ENCODE measurements around the gene BLACAT1.

BLACAT1 gene
- total RNA-seq: 0 to 0.52 (median 0.39) reads per million in 3 donors

DNA sequence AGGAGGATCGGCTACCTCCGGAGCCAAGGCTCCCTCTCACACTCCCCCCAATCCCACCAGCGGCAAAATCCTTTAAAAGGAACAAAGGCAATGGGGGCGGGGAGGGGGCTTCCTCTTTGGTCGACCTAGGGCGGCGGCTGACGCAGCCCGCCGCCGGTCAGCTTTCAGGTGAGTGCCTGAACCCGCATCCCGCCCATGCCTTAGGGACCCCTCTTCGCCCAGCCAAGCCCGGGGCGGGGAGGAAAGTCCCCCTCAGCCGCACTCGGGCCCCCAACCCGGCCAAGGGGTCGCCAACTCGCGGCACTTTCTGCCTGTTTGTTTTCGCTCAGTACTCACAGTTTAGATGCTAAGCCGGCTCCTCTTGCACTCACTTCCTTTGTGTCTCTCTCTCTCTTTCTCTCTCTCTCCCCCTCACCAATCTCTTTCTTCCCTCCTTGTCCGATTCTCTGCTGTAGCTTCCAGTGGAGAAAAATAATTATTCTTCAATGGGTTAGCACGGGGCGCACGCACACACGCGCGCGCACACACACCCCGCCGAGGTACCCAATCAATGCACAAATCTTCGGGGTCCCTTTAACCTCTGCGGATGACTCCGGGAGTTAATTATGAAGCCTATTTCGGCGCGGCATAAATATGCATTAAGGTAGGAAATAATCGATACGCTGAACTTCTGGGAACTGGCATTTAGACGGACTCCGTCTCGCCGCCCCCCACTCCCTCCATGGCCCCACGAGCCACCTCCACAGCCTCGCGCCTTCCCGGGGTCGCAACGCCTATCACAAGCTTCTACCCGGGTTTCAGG, at the start of gene BLACAT1:
BLACAT1 (minus strand) TSS at position 465 of the 802 bp plus-strand sequence.
- Histone ChIP-seq H3K9me3 (ENCODE audit: control insufficient read depth, low read length) (no peaks in the 10 kb centered on the region), H3K4me1 (ENCODE audit: control insufficient read depth, insufficient read depth, low read length, poor library complexity, severe bottlenecking) (peaks cover 19% of the 10 kb centered on the region), H3K27ac (ENCODE audit: insufficient read depth, low read length, poor library complexity, severe bottlenecking) (no peak within 1 kb of the TSS), H3K4me3 (ENCODE audit: insufficient read depth, low read depth, low read length, poor library complexity, severe bottlenecking) (peak within 1 kb of the TSS; percentile 46), H3K36me3 (ENCODE audit: control insufficient read depth, insufficient read depth, low read length) (no peaks in the 10 kb centered on the region), H3K27me3 (replicated peaks; ENCODE audit: control insufficient read depth, insufficient read depth, low read length, poor library complexity, severe bottlenecking) (peaks cover 50% of the 10 kb centered on the region)
- no peak for DNase-seq

DNA sequence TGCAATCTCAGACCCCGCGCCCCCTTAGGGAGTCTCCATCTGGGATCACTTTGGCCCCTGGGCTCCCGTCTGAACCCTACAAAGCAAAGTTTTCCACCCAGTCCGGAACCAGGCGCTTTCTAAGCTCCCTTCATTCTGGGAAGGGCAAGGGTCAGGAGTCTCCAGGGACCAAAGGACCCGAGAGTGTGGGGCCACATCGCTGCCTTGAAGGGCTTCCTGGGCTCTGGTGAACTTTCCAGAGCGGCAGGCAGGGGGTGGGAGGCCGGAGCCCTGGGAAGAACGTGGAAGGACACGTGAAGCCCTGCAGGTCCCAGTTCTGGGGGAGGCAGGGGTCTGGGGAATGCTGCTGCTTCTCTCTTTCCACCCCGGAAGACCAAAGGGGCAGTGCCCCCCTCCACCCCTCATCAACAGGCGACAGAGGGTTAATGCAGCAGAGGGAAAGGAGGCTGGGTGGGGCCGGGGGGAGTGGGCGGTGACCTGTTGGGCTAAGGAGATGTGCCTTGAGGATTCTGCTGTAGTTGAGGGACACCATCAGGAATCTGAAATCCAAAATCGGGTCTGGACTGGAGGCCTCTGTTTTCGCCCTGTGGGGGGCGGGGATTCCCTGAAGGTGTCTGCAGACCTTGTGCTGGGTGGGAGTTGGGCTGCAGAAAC, 49.4 kb upstream of the BLACAT1 start:
- no peak overlapping the region for H3K27ac ChIP-seq (ENCODE audit: insufficient read depth, low read length, poor library complexity, severe bottlenecking)
- no peaks in the 10 kb centered on the region for H3K27me3 ChIP-seq (replicated peaks; ENCODE audit: control insufficient read depth, insufficient read depth, low read length, poor library complexity, severe bottlenecking)
- peaks cover 8% of the 10 kb centered on the region for H3K4me1 ChIP-seq (ENCODE audit: control insufficient read depth, insufficient read depth, low read length, poor library complexity, severe bottlenecking)
- no peak for DNase-seq
- H3K9me3 ChIP-seq (ENCODE audit: control insufficient read depth, low read length): no peaks in the 10 kb centered on the region
- H3K4me3 ChIP-seq (ENCODE audit: insufficient read depth, low read depth, low read length, poor library complexity, severe bottlenecking): peak overlapping the region; percentile 63
- H3K36me3 ChIP-seq (ENCODE audit: control insufficient read depth, insufficient read depth, low read length): no peaks in the 10 kb centered on the region

DNA sequence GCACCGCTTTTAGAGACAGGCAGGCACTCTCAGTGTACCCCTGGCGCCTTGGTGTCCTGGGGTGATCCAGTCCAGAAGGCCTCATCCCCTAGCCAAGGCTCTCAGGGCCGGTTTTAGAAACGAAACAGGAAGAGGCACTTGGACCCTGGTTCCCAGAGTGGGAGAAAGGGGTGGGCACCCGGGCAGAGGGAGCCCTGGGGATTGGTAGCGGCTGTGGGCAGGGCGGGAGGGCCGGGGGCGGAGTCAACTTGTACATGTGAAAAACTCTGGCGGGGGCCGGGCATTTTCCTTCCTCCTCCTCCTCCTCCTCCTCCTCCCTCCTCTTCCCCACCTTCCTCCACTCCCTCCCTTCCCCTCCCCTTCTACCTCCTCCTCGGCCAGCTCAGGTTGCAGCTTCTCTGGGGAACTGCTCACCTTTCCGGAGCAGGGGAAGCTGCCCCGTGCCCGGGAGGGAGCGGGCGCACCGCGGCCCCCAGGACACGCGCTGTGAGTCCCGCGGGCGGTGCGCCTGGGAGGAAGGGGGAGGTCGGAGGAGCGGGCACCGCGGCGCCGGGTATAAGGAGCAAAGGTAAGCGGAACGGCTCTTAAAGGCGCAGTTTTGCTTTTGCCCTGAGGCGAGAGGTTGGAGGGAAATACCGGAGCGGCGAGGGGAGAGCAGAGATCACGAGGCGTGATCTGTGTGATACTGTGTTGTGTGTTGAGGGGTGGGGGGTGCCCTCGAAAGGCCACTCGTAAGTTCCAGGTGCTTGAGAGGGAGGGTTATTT, 48.6 kb upstream of the BLACAT1 start, which contains the start of gene CDK18:
CDK18 (plus strand) TSS at position 359 of the 765 bp plus-strand sequence. CDS start 18,499 bp downstream, outside the sequence.
- Histone ChIP-seq H3K4me1 (ENCODE audit: control insufficient read depth, insufficient read depth, low read length, poor library complexity, severe bottlenecking) (peaks cover 8% of the 10 kb centered on the region), H3K27me3 (replicated peaks; ENCODE audit: control insufficient read depth, insufficient read depth, low read length, poor library complexity, severe bottlenecking) (no peaks in the 10 kb centered on the region), H3K36me3 (ENCODE audit: control insufficient read depth, insufficient read depth, low read length) (no peaks in the 10 kb centered on the region), H3K27ac (ENCODE audit: insufficient read depth, low read length, poor library complexity, severe bottlenecking) (no peak within 1 kb of the TSS), H3K9me3 (ENCODE audit: control insufficient read depth, low read length) (no peaks in the 10 kb centered on the region), H3K4me3 (ENCODE audit: insufficient read depth, low read depth, low read length, poor library complexity, severe bottlenecking) (peak within 1 kb of the TSS; percentile 63)
- no peak for DNase-seq

DNA sequence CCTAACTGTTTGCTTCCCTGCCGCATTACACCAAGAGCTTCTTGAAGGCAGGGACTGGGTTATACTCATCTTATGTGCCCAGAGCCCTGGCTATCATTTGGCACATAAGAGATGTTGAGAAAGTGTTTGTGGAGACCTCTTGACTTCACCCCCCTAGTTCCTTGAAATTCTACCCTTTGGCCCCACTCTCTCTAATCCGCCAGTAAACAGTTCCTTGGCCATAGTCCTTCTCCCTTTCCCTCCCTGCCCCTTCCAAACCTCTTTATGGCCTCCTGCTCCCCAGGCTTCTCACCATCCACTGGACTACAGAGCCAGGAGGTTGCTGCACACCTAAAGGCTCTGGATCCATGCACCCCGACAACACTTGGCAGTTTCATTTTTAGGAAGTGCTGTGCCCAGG, 47.1 kb upstream of the BLACAT1 start:
- H3K4me1 ChIP-seq (ENCODE audit: control insufficient read depth, insufficient read depth, low read length, poor library complexity, severe bottlenecking): peaks cover 8% of the 10 kb centered on the region
- no peak for DNase-seq
- no peak overlapping the region for H3K27ac ChIP-seq (ENCODE audit: insufficient read depth, low read length, poor library complexity, severe bottlenecking)
- H3K9me3 ChIP-seq (ENCODE audit: control insufficient read depth, low read length): no peaks in the 10 kb centered on the region
- no peak overlapping the region for H3K4me3 ChIP-seq (ENCODE audit: insufficient read depth, low read depth, low read length, poor library complexity, severe bottlenecking)
- no peaks in the 10 kb centered on the region for H3K27me3 ChIP-seq (replicated peaks; ENCODE audit: control insufficient read depth, insufficient read depth, low read length, poor library complexity, severe bottlenecking)
- H3K36me3 ChIP-seq (ENCODE audit: control insufficient read depth, insufficient read depth, low read length): no peaks in the 10 kb centered on the region

DNA sequence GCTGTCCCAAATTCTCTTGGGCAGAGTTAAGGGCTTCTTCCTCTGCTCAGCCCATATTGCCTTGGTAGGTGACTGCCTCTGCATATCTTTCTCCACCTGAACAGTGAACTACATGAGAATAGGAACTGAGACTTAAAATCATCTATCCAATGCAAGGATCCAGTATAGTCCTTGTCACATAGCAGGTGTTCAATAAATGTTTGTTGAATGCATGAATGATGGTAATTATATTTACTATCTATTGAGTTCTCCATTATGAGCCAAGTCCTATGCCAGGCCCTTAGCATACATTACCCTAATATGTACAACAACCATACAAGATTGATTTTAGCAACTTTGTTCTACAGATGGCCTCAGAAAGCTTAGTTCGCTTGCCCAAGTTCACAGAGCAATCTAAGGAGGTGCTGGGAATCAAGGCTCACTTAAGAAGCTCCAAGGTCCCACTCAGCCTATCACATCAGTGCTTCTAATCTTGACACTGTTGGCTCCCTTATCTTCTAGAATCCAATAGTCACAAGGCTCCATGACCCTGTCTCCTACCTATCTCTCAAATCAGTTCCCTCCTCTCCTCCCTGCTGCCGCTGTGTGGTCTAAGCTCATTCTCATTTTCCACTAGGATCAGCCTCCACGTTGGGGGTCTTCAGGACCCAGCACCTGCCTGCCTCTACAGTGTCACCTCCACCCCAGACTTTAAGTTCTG, 46.4 kb upstream of the BLACAT1 start:
- H3K4me1 ChIP-seq (ENCODE audit: control insufficient read depth, insufficient read depth, low read length, poor library complexity, severe bottlenecking): peaks cover 8% of the 10 kb centered on the region
- H3K4me3 ChIP-seq (ENCODE audit: insufficient read depth, low read depth, low read length, poor library complexity, severe bottlenecking): no peak overlapping the region
- no peak for DNase-seq

DNA sequence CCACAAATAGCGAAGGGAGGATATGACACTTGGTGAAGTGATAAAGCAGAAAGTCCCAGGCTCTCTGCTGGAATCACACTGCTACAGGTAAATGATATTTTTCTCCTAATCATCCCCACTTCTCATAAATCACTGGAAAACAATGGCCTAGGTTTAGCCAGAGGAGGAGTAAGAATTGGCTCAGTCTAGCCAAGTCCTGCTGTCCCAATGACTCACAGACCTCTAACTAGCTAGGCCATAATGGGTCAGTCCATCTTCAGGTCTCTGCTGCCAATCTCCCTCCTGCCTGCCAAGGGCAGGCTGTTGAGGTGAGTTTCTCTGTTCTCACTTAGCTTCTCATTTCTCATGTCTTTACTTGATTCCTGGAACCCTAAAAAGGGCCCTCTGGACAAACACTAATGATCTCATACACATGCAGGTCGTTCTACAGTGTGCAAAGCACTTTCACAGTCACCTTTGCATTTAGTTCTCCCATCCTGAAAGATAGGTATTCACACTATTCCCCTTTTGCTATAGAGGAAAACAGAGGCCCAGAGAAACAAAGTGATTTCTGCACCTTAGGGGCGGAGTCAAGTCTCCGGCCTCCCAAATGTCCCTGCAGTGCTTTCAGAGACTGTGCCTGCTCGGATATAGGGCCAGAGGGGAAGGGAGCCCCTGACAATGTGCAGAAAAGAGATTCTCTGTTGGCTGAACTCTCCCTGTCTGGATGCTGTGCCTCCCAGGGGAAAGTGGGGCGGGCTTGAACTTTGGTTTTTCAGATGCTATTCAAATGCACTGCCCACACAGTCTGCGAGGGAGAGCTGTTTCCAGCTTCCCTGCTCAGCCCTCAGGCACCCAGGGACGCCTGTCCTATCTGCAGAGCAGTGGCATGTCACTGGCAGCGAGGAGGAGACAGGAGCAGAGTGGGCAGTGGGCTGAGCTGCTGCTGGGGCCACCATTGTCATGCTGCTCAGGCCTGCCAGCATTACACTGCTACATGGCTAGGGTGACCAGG, 44.7 kb upstream of the BLACAT1 start:
- Histone ChIP-seq H3K4me3 (ENCODE audit: insufficient read depth, low read depth, low read length, poor library complexity, severe bottlenecking) (no peak overlapping the region), H3K27ac (ENCODE audit: insufficient read depth, low read length, poor library complexity, severe bottlenecking) (no peak overlapping the region), H3K36me3 (ENCODE audit: control insufficient read depth, insufficient read depth, low read length) (no peaks in the 10 kb centered on the region), H3K4me1 (ENCODE audit: control insufficient read depth, insufficient read depth, low read length, poor library complexity, severe bottlenecking) (peaks cover 8% of the 10 kb centered on the region), H3K27me3 (replicated peaks; ENCODE audit: control insufficient read depth, insufficient read depth, low read length, poor library complexity, severe bottlenecking) (no peaks in the 10 kb centered on the region), H3K9me3 (ENCODE audit: control insufficient read depth, low read length) (no peaks in the 10 kb centered on the region)
- no peak for DNase-seq

More for the DNA sequence above, 46.4 kb upstream of the BLACAT1 start:
- Histone ChIP-seq H3K27ac (ENCODE audit: insufficient read depth, low read length, poor library complexity, severe bottlenecking) (no peak overlapping the region), H3K36me3 (ENCODE audit: control insufficient read depth, insufficient read depth, low read length) (no peaks in the 10 kb centered on the region), H3K9me3 (ENCODE audit: control insufficient read depth, low read length) (no peaks in the 10 kb centered on the region), H3K27me3 (replicated peaks; ENCODE audit: control insufficient read depth, insufficient read depth, low read length, poor library complexity, severe bottlenecking) (no peaks in the 10 kb centered on the region)

DNA sequence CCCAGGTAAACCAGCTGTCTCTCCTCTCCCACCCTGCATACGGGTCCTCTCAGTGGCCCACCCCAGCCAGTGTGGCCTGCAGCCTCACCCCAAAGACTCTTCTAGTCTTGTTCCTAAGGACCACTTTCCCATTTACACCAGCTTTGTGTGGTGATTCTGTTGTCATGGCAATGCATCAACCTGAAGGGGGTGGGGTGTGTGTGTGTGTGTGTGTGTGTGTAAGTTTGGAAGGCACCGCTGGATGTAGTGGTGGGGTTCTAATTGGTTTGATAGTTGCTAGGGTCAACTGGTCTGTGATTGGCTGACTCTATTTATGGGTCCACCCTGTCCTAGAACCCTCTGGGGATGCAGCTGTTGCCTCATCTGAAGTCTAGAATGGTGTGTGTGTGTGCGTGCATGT, 43.9 kb upstream of the BLACAT1 start:
- no peak for DNase-seq
- peaks cover 2% of the 10 kb centered on the region for H3K27me3 ChIP-seq (replicated peaks; ENCODE audit: control insufficient read depth, insufficient read depth, low read length, poor library complexity, severe bottlenecking)
- no peak overlapping the region for H3K27ac ChIP-seq (ENCODE audit: insufficient read depth, low read length, poor library complexity, severe bottlenecking)
- no peaks in the 10 kb centered on the region for H3K36me3 ChIP-seq (ENCODE audit: control insufficient read depth, insufficient read depth, low read length)
- H3K4me1 ChIP-seq (ENCODE audit: control insufficient read depth, insufficient read depth, low read length, poor library complexity, severe bottlenecking): peaks cover under 1% of the 10 kb centered on the region
- no peaks in the 10 kb centered on the region for H3K9me3 ChIP-seq (ENCODE audit: control insufficient read depth, low read length)
- no peak overlapping the region for H3K4me3 ChIP-seq (ENCODE audit: insufficient read depth, low read depth, low read length, poor library complexity, severe bottlenecking)

DNA sequence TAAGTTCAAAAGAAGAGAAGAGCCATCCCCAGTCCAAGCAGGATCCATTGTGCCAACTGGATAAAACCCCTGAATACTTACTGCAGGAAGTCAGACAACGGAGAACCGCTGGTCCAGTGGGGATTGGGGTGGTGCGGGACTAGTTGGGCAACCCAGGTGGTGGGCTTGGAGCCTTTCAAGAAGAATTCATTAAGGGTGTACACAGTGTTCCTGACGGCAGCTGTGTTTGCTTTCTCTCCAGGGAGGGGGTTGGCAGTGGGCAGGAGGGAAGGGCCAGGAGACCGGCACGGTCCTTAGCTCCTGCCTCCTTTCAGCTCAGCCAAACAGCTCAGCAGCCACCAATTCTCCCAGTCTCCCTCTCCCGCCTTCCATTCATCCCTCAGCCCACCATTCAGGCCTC, 41.5 kb upstream of the BLACAT1 start:
- no peak for DNase-seq
- Histone ChIP-seq H3K27me3 (replicated peaks; ENCODE audit: control insufficient read depth, insufficient read depth, low read length, poor library complexity, severe bottlenecking) (peaks cover 14% of the 10 kb centered on the region), H3K4me1 (ENCODE audit: control insufficient read depth, insufficient read depth, low read length, poor library complexity, severe bottlenecking) (no peaks in the 10 kb centered on the region), H3K36me3 (ENCODE audit: control insufficient read depth, insufficient read depth, low read length) (no peaks in the 10 kb centered on the region), H3K27ac (ENCODE audit: insufficient read depth, low read length, poor library complexity, severe bottlenecking) (no peak overlapping the region), H3K9me3 (ENCODE audit: control insufficient read depth, low read length) (no peaks in the 10 kb centered on the region), H3K4me3 (ENCODE audit: insufficient read depth, low read depth, low read length, poor library complexity, severe bottlenecking) (no peak overlapping the region)

DNA sequence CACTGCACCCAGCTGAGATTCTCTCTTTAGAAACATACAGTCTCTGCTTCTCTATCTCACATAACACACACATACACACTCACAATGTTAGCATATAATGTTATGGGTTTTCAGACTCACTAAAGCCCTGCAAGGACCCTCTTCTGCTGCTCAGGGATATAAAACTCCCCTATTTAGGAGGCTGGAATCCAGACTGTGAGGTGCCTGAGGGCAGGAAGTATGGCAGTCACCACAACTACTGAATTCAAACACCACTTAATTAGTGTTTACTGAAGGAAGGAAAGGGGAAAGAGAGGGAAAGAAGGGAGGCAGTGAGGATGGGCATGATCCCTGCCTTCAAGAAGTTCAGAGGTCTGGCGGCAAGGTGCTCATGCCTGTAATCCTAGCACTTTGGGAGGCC, 40.8 kb upstream of the BLACAT1 start:
- no peak for DNase-seq
- H3K27me3 ChIP-seq (replicated peaks; ENCODE audit: control insufficient read depth, insufficient read depth, low read length, poor library complexity, severe bottlenecking): peaks cover 18% of the 10 kb centered on the region
- H3K27ac ChIP-seq (ENCODE audit: insufficient read depth, low read length, poor library complexity, severe bottlenecking): no peak overlapping the region
- no peak overlapping the region for H3K4me3 ChIP-seq (ENCODE audit: insufficient read depth, low read depth, low read length, poor library complexity, severe bottlenecking)
- H3K36me3 ChIP-seq (ENCODE audit: control insufficient read depth, insufficient read depth, low read length): no peaks in the 10 kb centered on the region
- no peaks in the 10 kb centered on the region for H3K4me1 ChIP-seq (ENCODE audit: control insufficient read depth, insufficient read depth, low read length, poor library complexity, severe bottlenecking)
- no peaks in the 10 kb centered on the region for H3K9me3 ChIP-seq (ENCODE audit: control insufficient read depth, low read length)

Measured in effector memory CD4-positive, alpha-beta T cell (primary cell).